Vagina (tissue), 2 donors: ENCODE measurements around the gene ADCK2. TPM values are rescaled to one million over a fixed set of nuclear protein-coding genes. Genes with fewer than 3 reads are reported as not detected.

Experiments
- DNase-seq, 2 donors: peaks; one replicate each; pipeline ENCODE4 v3.0.0-alpha.2; 2017; ENCODE audit errors: extremely low spot score in 2 of 2
- H3K27ac ChIP-seq: fragments of 200-600 bp; sonication (generic); one replicate; pipeline ENCODE4 v1.5.1; 2019
- H3K27me3 ChIP-seq: fragments of 200-600 bp; sonication (generic); one replicate; pipeline ENCODE4 v1.5.1; 2019
- H3K36me3 ChIP-seq, 2 donors: fragments of 200-600 bp; sonication (generic); one replicate each; pipeline ENCODE4 v1.5.1; 2017 to 2019
- H3K4me1 ChIP-seq: fragments of 200-600 bp; sonication (generic); one replicate; pipeline ENCODE4 v1.5.1; 2019
- H3K4me3 ChIP-seq, 2 donors: fragments of 200-600 bp; sonication (generic); 1 replicate in 1 of 2; 2 replicates in 1 of 2; pipeline ENCODE4 v1.5.1; 2016 to 2019
- H3K9me3 ChIP-seq: fragments of 200-600 bp; sonication (generic); one replicate; pipeline ENCODE4 v1.5.1; 2019
- POLR2A ChIP-seq, 2 donors: fragments of 450-650 bp; IDR thresholded peaks; one replicate each; pipeline ENCODE4 v1.6.1; 2017; ENCODE audit warnings: antibody characterized with exemption in 2 of 2, mild to moderate bottlenecking in 2 of 2, moderate library complexity in 2 of 2
- POLR2AphosphoS5 ChIP-seq, 2 donors: sonication (generic); formaldehyde crosslinking; IDR thresholded peaks; one replicate each; pipeline ENCODE4 v1.9.0; 2017; ENCODE audit warnings: antibody characterized with exemption in 2 of 2, mild to moderate bottlenecking in 2 of 2, low read depth in 1 of 2; ENCODE audit not compliant: insufficient read depth in 1 of 2
- intact Hi-C: fragments of 100-400 bp; cut with DNase I; formaldehyde crosslinking; loops from one replicate; pipeline ENCODE4 v1.15.1; 2023
- total RNA-seq: library from RNA; depleted of rRNA; stranded (reverse); fragments of >200 nt; gene quantifications from one replicate; pipeline ENCODE4 v1.2.3, GENCODE V29; 2016
- TF ChIP-seq, protein P1 (sequence below), 3 experiments: fragments of 450-650 bp in 2 of 3; fragments of 200-600 bp in 1 of 3; sonication (generic) in 1 of 3; IDR thresholded peaks; one replicate each; pipeline ENCODE4 v1.5.1; 2017 to 2019; ENCODE audit warnings: antibody characterized with exemption in 3 of 3, mild to moderate bottlenecking in 2 of 3, moderate library complexity in 2 of 3

Gene ADCK2
- total RNA-seq, 1 donor from 2014 or later: 21.1 TPM

DNA sequence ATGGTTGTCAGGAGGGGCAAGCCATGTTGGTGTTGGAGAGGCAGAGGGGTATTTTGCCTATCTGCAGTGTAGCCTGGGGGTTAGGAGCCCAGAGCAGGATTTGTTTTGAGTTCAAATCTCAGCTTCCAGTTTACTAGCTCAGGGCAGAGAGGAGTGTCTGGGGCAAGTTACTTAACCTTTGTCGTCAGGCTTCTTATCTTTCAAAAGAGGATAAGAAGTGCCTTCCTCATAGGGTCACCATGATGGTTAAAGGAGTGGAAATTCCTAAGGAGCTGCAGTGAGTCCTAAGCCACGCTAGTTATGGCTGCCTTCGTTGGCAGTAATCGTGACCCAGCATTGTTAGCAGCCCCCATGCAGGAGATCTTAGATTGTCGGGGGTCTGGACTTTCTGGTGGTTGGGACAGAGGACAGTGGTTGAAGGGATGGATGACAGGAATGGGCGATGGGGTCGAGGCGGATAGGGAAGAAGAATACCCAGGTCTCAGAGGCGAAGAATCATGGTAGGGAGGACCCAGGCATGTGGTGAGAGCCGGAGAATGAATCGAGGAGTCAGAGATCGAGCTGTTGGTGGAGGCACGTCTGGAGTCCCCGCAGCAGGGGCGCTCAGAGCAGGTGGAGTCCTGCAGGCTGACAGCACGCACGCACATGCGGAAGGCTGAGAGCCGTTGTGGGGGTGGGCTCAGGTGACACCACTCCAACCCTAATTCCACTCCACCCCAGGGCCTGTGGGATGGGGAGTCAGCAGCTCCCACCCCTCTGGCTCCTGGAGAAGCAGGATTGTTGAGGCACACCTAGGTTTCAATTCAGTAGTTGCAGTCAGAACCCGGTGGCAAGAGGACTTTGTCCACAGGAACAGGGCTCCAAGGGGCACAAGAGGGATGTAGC, 11.6 kb downstream of the ADCK2 start:
- H3K4me3 ChIP-seq: no peak overlapping the region
- H3K27me3 ChIP-seq: no peaks in the 10 kb centered on the region
- TF ChIP-seq POLR2AphosphoS5 (IDR thresholded peaks at IDR 0.05; ENCODE audit: insufficient read depth in 1 of 2, low read depth in 1 of 2): no peak
- no peak for TF ChIP-seq POLR2A (IDR thresholded peaks at IDR 0.05)
- TF ChIP-seq, protein P1, sequence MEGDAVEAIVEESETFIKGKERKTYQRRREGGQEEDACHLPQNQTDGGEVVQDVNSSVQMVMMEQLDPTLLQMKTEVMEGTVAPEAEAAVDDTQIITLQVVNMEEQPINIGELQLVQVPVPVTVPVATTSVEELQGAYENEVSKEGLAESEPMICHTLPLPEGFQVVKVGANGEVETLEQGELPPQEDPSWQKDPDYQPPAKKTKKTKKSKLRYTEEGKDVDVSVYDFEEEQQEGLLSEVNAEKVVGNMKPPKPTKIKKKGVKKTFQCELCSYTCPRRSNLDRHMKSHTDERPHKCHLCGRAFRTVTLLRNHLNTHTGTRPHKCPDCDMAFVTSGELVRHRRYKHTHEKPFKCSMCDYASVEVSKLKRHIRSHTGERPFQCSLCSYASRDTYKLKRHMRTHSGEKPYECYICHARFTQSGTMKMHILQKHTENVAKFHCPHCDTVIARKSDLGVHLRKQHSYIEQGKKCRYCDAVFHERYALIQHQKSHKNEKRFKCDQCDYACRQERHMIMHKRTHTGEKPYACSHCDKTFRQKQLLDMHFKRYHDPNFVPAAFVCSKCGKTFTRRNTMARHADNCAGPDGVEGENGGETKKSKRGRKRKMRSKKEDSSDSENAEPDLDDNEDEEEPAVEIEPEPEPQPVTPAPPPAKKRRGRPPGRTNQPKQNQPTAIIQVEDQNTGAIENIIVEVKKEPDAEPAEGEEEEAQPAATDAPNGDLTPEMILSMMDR (IDR thresholded peaks at IDR 0.05): no peak
- no peak for DNase-seq
- H3K4me1 ChIP-seq: no peaks in the 10 kb centered on the region
- H3K36me3 ChIP-seq: peaks cover 0 to 26% of the 10 kb centered on the region in 2 donors
- no peaks in the 10 kb centered on the region for H3K9me3 ChIP-seq
- no peak overlapping the region for H3K27ac ChIP-seq
- intact Hi-C loops: no loop called here

DNA sequence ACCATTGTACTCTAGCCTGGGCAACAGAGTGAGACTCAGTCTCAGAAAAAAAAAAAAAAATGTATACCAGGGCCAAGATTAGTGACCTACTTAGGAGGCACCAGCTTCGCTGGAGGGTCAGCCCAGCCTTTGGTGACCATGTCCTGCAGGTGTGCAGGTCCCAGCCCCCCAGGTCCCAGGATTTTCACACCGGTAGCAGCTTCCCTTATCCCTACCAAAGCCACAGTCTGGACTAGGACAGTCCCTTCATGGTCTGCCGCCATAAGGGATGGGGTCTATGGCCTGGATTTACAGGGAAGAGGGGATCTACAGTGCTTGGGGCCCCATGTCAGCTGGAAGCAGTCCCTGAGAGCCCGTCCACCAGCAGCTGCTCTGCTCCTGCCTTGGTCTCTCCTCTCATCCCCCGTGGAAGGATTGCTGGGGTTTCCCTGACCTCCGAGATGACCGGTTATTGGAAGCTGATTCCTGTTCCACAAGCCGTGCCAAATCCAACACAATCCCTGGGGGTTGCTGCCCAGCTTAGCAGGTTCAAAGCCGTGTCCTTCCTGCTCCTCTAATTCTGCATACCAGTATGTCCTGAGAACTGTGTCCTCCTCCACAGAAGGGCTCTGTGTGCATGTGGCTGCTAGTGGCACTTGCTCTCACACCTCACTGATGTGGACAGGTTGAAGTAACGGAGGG, 12.8 kb downstream of the ADCK2 start:
- H3K4me3 ChIP-seq: no peak overlapping the region
- intact Hi-C loops: no loop called here
- H3K9me3 ChIP-seq: no peaks in the 10 kb centered on the region
- H3K27me3 ChIP-seq: no peaks in the 10 kb centered on the region
- DNase-seq: no peak
- no peak overlapping the region for H3K27ac ChIP-seq
- no peak for TF ChIP-seq POLR2A (IDR thresholded peaks at IDR 0.05)
- no peak for TF ChIP-seq POLR2AphosphoS5 (IDR thresholded peaks at IDR 0.05; ENCODE audit: insufficient read depth in 1 of 2, low read depth in 1 of 2)
- TF ChIP-seq, protein P1 (IDR thresholded peaks at IDR 0.05): no peak
- H3K36me3 ChIP-seq: peaks cover 0 to 34% of the 10 kb centered on the region in 2 donors
- no peaks in the 10 kb centered on the region for H3K4me1 ChIP-seq

DNA sequence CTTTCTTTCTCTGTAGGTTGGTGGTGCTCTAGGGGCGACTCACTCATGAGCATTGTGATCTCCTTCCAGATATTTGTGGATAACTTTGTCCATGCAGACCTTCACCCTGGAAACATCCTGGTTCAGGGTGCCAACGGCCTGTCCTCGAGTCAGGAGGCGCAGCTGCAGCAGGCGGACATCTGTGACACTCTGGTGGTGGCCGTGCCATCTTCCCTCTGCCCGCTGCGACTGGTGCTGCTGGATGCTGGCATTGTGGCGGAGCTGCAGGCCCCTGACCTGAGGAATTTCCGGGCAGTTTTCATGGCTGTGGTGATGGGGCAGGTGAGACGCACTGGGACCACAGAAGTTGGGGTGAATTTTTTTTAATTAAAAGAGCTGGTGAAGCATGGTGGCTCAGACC, 14.2 kb downstream of the ADCK2 start:
- TF ChIP-seq, protein P1 (IDR thresholded peaks at IDR 0.05): no peak
- TF ChIP-seq POLR2A (IDR thresholded peaks at IDR 0.05): no peak
- no peak for TF ChIP-seq POLR2AphosphoS5 (IDR thresholded peaks at IDR 0.05; ENCODE audit: insufficient read depth in 1 of 2, low read depth in 1 of 2)
- no peak for DNase-seq
- intact Hi-C loops: no loop called here
- Histone ChIP-seq H3K27ac (no peak overlapping the region), H3K36me3 (peaks cover 0 to 28% of the 10 kb centered on the region in 2 donors), H3K4me3 (no peak overlapping the region), H3K9me3 (no peaks in the 10 kb centered on the region), H3K27me3 (no peaks in the 10 kb centered on the region), H3K4me1 (no peaks in the 10 kb centered on the region)

DNA sequence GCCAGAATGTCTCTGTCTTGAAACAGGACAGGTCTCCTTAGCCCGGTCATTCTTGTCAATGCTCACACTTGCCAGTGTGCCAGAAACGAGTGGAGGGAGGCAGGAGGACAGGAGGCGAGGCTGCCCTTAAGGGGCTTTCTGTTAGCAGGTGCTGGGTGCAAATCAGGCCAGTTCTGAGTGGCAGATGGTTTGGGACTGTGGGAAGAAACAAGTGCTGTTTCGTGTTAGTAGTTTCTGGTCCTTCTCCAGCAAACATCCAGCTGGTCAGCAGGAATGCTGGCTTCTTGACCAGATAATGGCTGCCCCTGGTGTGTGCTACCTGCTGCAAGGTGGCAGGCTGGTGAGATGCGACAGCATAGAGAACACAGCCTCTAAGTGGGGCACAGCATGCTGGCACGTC, 15.6 kb downstream of the ADCK2 start:
- Histone ChIP-seq H3K36me3 (peaks cover 3 to 23% of the 10 kb centered on the region in 2 donors), H3K27me3 (no peaks in the 10 kb centered on the region), H3K9me3 (no peaks in the 10 kb centered on the region), H3K27ac (no peak overlapping the region), H3K4me3 (no peak overlapping the region), H3K4me1 (no peaks in the 10 kb centered on the region)
- intact Hi-C loops: no loop called here
- DNase-seq: no peak
- TF ChIP-seq POLR2A (IDR thresholded peaks at IDR 0.05) (no peak), POLR2AphosphoS5 (IDR thresholded peaks at IDR 0.05; ENCODE audit: insufficient read depth in 1 of 2, low read depth in 1 of 2) (no peak)
- TF ChIP-seq, protein P1 (IDR thresholded peaks at IDR 0.05): no peak
